Globus pallidus (tissue), 1 donor: ENCODE results near the gene TAF10.

Experiments
- DNase-seq: peaks from one replicate; pipeline ENCODE4 v3.0.0-alpha.2; 2015; ENCODE audit warnings: low spot score

TAF10 gene

DNA sequence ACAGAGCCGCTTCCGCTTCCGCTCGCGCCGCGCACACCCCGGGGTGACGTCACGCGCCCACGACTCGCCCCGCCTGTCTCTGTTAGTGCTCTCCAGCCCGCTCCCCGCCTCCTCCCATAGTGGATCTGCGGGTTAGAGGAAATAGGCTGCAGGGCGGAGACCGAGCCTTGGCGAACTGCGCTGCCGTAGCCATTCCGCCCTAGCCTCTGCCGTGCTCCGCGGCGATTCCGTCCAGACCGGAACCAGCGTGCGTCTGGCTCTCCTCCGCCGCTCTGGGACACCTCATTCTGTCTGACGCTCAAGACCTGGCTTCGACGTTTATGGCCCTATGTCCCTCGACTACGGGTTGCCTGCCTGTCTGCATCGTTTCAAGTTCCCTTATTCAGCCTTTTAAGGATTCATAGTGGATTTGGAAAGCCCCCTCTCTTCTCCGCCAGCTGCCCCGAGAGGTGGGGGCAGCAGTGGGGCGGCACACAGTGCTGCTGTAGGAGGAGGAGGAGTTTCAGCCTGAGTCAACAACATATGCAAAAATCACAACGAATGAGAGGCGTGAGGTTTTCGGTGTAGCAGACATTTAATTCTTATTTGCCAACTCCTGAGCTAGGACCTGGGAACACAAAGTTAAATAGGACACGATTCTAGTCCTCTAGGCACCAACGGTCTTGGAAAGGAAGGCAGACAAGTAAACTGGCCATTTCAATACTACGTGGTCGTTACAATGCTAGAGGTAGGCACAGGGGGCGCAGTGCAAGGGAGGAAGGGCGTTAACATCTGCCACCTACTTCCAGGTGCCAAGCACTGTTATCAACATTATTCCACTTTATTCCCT is at the start of gene TAF10:
TAF10 (minus strand) TSS at position 4 of the 829 bp plus-strand sequence. CDS start 27 bp downstream, outside the sequence.
- DNase-seq = peak; percentile 95

DNA sequence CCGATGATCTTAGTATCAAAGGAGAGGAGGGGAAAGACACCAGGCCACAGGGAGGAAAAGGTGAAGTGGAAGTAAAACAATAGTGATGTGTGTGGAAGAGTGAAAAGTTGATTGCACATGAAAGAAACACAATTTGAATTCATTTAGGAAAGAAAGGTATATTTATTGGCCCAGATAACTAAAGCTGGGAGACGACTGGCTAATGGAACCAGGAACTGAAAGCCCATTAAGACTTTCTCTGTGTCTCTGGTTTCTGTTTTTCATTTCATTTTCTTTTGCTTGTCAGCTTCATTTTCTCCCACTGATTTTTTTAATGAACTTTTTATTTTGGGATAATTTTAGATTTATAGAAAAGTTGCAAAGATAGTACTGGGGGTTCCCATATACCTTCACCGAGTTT is 48.7 kb upstream of the TAF10 start:
- no peak for DNase-seq

DNA sequence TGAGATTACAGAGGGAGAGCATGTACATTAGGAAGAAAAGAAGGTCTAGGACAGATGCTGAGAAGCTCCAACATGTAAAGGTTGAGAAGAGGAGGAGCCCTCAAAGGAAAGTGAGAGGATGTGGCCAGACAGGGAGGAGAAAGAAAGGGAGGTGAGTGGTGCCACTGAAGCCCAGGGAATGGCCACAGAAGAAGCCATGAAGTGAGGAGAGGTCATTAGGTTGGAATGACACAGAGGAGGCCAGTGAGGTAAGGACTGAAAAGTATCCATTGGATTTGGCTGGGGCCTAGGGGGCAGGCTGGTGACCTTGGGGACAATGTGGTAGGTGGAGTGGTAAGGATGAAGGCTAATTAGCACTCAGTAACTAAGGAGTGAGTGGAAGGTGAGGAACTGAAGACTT is 46.6 kb upstream of the TAF10 start:
- DNase-seq = no peak

DNA sequence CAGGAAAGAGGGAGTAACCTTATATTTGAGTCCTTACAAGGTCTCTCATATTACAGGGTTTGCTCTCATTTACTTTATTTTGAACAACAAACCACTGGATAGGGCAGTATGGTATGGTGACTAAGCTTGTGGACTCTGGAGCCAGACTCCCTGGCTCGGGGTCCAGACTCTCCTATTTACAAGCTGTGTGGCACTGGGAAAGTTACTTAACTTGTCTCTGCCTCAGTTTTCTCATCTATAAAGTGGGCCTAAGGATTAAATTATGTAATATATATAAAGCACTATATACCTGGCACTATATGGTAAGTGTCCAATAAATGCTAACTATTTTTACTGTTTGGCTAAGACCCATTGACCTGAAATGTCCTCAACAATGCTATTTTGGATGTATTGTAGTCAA is 45.3 kb upstream of the TAF10 start:
- DNase-seq = no peak

DNA sequence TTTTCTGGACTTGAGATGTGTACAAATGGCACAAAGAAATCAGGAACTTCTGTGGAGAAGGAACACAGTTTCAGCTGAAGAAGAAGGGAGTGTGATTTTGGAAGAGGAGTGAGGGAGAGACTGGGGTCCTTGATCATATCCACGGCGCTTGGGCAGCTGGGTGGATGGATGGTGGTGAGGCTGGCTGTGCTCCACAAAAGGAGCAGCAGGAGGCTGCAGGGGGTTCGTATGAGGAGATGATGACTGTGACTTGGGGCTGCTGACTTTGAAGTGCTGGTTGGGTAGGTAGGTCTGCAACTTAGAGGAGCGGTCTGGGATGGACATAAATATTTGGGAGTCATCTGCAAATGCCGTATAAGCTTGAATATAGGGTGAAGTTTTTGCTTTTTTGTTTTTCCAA is 44.9 kb upstream of the TAF10 start:
- no peak for DNase-seq

DNA sequence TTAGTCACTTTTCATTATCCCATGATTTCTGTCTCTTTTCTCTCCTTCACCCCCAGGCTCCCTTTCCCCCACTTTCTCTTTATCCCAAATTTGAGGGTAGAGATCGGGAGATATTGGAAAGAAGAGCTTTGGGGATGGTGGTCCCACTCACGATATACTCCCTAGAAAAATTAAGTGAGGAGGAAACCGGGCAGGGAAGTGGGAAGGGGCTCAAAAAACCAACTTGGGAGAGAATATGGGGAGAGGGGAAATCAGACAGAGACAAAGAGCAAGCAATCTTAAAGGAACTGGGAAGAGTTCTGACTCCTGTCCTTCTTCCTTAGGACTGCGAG is 44.5 kb upstream of the TAF10 start:
- DNase-seq = no peak

DNA sequence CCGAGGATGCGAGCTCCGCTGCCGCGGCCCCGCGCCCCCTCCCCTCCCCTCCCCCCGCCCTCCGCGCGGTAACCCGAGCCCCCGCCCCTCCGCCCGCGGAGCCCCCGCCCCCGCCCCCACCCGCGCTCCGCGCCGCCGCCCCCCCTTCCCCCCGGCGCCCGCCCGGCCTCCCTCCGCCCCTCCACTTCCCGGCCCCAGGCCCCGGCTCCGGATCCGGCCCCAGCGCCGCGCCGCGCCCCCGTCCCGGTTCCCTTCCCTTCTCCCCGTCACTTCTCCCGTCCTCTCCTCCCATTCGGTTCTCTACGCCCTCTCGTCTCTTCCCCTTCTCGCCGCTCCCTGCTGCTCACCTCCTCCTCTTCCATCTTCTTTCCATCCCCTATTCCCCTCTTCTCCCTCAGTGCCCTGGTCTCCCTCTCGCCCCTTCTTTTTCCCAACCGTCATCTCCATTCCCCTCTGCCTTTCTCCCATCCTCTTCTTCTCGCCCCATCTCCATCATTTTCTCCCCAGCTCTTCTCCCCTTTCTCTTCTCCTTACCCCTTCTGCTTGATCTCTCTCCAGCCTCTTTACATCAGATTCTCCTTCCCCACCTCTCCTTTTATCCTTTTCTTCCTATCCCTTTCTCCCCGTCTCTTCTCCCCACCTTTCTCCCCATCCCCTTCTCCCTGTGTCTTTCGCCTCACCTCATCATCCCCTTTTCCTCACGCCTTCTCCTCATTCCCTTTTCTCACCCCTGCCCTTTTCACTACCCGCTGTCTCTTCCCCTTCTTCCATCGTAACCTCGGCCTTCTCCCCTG is 44.0 kb upstream of the TAF10 start, which contains the start of gene DCHS1:
DCHS1 (minus strand) TSS at position 20 of the 794 bp plus-strand sequence. CDS start 14,196 bp downstream, outside the sequence.
- no peak for DNase-seq

DNA sequence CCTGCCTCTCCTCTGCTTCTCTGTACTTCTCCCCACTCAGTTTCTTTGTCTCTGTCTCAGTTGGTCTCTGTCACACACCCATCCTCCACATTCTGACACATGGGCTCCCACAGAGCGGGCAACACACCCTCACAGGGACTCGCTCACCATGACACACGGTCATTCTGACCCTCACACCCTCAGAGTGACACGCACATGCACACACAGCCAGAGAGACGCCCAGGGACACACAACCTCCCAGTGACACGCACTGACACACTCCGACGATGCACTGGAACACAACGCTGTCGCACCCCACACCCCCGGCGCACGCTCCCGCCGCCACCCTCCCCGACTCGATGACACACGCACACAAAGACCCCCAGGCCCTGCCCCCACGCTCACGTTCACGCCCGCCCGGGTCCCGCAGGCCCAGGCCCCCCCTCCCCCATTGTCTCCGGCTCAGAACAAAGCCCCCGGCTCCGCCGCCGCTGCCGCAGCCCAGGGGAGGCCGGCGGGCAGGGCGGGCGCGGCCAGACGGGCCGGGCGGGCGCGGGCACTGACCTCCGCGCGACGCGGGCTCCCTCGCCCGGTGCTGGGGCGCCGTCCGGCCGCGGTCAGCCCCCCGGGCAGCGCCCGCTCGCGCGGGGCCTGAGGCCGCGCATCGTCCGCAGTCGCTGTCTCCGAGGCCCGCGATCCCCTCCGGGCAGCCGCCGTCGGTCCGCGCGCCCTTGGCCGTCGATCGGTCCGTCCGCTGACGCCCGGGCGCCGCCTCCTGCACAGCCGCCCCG is 43.2 kb upstream of the TAF10 start:
- no peak for DNase-seq

DNA sequence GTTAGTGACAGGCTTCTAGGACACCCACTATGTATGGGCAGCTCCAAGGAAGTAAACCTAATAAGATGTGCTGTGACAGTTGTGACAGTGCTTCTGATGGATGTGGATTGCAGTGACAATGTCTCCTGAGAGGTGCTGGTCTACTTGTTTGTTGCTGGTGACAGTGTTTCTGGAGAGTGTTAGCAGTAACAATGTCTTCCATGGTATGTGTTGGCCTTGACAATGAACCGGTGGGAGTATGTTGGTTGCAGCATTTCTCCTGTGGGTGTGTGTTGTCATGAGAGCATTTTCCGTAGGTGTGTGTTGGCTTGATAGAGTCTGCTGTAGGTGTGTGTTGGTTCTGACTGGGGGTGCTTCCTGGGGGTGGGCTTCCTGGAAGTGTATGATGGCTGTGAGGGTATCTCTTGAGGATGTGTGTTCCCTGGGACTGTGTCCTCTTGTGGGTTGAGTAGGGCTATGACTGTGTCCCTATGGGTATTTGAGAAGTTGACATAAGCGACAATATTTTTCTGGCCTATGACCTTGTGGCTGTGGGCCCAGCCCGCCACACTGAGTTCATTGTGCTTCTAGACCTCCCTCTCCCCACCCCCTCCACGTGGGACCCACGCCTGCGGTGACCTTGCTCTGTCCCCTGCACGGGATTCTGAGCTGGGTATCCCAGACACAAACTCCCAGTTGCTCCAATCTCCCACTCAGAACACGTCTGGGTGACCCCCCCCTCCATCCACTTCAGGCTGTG is 42.4 kb upstream of the TAF10 start:
- peak; percentile 47 for DNase-seq

DNA sequence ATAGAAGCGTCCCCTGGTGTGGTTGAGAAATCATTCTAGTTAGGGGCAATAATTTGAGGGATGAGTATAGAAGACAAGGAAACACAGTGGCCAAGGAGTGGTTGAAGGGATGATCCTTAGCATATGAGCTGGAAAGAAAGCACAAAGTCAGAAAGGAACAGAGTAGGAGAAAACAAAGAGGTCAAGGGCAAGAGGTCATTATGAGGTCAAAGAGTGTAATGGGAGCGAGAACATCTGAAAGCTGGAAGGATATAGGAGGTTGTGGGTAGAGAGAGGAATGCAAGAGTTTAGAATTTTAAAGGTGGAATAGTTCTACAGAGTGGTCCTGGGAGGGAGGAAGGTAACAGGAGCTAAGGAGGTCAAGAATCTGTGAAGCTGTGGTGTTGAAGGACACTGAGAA is 41.6 kb upstream of the TAF10 start:
- no peak for DNase-seq

DNA sequence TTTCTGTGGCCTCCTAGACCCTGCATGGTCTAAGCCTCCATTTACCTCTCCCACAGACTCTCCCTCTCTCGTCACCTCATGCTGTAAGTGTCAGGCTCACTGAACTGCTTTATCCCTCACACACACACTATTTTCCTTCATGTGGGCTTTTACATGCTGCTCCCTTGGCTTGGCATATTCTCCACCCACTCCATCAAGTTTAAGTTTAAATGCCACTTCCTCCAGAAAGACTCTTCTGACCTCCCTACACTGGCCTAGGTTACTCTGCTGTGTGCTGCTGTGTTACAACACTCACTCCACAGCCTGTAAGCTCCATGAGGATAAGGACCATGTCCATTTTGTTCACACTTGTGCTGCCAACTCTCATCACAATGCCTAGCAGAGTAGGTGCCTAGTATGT is 41.1 kb upstream of the TAF10 start:
- no peak for DNase-seq

DNA sequence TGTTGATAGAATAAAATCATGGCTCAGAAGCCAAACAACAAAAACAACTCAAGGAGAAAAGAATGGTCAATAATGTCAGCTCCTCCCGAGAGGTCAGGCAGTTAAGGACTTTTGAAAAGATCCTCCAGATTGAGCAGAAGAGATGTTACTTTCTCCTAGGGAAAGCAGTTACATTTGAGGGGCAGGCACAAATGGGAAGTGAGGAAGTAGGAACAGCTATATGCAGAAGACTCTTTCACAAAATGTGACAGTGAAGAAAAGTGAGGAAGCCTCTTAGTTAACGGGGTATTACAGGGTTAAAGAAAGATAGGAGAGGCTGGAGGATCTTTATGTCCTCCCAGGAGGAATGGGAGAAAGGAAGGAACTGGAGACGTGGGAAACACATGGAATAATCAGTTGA is 40.2 kb upstream of the TAF10 start:
- DNase-seq = no peak

DNA sequence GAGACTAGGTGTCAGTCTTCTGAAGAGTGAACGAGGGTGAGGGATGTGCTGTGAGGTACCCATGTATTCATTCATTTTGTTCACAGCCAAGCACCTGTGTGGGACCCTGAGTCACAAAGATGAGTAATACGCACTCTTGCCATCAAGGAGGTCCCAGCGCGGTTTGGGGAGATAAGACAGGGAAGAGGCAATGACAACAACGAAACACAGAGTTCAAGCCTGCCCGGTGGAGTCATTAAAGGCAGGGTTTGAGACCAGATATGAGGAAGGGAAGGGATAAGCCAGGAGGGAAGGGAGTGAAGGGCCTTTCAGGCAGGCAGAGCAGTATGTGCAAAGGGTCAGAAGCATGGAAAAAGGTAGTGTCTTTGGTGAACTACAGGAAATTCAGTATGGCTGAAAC is 39.0 kb upstream of the TAF10 start:
- DNase-seq = no peak

DNA sequence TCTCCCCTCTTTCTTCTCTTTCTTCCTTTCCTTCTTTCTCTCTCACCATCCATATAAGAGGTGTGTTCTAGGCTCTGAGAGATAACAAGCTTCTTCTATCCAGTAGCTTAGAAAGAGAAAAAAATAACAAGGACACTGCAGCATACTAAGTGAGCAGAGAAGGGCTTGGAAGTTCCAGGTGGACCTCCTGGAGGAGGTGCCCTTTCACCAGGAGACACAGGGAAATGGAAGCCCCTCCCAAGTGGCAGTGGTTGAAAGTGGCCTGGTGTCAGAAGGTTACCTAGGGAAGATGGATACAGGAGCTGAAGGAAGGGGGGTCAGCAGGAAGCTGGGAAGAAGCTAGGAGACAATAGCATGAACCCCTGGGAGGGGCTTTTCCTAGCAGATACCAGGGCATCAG is 38.1 kb upstream of the TAF10 start:
- no peak for DNase-seq

DNA sequence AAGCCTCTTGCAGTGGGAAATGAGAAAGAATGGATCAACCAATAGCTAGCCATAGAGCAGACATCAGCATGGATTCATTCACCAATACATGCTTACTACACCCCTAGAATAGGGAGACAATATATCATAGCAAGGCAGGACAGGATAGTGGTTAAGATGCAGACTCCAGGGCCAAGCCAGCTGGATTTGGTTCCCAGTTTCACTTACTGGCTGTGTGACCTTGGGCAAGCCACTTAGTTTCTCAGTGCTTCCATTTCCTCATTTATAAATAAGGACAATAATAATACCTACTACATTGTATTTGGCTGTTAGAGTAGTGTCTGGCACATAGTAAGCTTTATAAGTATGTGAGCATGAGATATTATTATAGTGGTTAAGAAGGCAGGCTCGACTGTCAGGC is 36.5 kb upstream of the TAF10 start:
- no peak for DNase-seq

DNA sequence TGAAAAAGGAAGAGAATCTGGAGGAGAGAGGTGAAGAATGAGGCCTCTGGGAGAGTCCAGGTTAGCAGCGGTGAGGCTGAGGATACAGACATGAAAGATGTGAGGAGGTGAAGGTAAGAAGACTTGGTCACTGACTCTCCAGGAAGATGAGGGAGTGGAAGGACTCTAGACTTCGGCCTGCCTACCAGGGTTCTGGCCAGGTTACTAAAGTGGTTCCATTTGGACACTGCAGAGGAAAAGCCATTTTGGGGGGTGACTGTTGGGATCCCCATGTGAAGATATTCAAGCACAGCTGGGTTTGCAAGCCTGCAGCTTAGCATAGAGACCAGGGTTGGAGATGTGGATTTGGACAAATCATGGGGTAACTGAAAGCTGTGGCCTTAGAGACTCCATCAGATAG is 35.8 kb upstream of the TAF10 start:
- DNase-seq = no peak

DNA sequence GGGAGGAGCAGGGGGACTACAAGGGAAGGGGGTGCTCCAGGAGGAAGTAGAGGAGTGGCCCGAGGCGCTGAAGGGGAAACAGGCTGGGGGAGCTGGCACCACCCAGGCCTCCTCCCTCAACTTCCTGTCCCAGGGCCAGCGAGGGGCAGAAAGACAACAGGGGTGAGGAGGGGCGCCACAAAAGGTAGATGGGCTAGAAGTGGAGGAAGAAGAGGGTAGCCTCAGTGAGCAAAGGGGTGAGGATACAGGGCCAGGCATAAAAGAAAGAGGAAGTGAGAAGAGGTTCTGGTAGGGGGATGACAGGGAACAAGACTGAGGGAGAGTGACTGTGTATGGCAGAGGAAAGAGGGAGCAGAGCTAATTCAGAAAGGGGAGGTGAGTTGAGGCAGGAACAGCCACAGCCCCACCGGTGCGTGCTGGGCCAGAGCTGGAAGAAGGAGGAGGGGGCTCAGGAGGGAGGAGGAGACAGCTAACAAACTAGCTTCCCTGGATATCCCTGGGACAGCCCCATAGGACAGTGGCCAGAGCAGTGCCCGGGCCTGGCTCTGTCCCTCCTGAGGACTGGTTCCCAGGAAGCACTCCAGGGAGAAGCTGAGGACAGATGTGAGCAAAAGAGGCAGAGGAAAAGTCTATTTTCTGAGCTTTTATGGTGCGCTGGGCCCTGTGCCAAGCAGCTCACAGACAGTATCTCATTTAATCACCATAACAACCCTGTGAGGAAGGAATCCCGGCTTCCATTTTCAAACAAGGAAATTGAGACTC is 35.1 kb upstream of the TAF10 start:
- DNase-seq = no peak

DNA sequence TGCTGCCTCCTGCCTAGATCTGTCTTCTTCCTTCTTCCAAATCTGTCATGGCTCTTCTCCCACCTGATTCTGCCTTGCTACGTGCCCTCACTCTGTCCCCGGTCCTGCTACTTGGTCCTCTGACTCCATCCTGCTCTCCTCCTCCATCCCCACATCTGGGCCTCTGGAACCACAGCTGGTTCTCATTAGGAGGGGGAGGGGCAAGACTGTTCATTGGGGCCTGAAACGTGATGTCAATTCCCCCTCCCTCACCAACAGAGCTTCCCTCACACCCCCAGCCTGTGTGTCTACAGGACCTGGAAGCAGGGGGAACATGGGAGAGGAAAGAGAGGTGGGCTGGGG is 34.5 kb upstream of the TAF10 start:
- no peak for DNase-seq

DNA sequence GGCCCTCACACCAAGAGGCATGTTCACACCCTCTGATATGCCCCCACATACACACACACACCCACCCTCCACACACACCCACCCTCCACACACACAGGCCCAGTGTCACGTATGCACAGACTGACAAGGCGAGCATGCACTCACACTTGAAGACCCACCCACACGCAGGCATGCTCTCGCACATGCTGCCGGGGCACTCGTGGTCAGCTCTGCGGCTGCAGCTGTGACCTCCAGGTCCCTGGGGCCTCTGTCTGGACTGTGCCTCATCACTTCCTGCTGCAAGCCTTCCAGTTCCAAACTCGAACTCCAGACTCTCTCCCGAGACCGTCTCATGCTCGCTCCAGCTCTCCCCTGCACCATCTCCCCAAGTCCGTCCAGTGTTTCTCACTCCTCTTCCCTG is 34.1 kb upstream of the TAF10 start:
- DNase-seq = no peak

DNA sequence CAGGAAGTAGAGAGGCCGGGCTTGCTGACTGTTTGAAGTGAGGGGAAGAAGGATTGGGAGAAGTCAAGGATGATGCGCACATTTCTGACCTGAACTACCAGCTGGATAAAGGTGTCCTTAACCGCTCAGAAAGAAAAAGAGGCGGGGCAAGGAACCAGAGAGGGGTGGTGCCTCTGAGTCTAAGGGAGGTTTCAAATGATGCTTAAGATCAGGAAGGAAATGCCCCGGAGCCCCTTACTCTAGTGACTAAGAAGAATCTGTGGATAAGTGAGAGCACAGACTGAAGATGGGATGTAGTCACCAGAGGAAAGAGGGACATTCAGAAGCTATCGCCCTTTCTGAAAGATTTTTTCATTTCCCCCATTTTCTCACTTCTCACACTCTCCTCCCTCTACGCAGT is 30.9 kb upstream of the TAF10 start:
- no peak for DNase-seq

DNA sequence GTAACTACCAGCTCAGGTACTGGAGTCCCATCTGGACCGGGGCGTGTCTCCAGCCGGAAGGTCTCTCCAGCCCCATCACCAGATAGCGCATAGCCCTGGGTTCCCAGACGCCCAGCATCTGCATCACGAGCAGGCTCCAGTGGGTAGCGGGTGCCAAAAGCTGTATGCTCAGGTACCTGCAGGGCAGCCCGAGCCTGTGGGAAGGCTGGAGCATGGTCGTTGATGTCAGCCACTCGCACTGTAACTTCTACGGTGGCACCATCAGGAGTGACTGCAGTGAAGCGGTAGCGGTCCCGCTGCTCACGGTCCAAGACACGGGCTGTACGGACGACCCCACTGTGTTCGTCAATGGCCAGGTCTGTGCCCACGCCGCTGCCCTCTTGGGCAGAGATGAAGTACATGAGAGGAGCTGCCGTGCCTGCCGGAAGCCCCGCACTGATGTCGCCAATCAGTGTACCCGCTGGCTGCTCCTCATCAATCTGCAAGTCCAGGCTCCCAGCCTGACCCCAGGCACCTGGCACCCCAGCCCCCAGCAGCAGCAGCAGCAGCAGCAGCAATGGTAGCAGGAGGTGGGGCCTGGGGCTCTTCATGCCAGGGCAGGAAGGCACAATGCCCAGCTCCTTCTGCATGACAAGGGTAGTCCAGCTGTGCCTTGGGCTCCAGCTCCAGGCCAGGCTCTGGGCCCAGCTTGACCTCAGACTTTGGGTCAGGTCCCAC is 29.1 kb upstream of the TAF10 start:
- DNase-seq = peak; percentile 83
